HepG2 (cell line): ENCODE measurements around the gene CACNA1D. TPM values are rescaled to one million over a fixed set of nuclear protein-coding genes. Genes with fewer than 3 reads are reported as not detected.

ENCODE experiments used
- MED8 ChIP-seq: sonication (generic); formaldehyde crosslinking; IDR thresholded peaks from 2 replicates; pipeline ENCODE4 v1.8.1; 2023; ENCODE audit warnings: mild to moderate bottlenecking, missing genetic modification reagents; ENCODE audit not compliant: insufficient replicate concordance
- MLLT10 ChIP-seq: sonication (generic); formaldehyde crosslinking; IDR thresholded peaks from 2 replicates; pipeline ENCODE4 v1.4.0; 2020; ENCODE audit warnings: missing genetic modification reagents
- NONO ChIP-seq, 2 experiments: fragments of 450-650 bp in 1 of 2; sonication (generic) in 1 of 2; formaldehyde crosslinking in 1 of 2; IDR thresholded peaks in 1 of 2; conservative IDR thresholded peaks in 1 of 2; 2 replicates each; pipeline versions ENCODE4 v1.6.1 to v1.8.0; 2017 to 2022; ENCODE audit warnings: mild to moderate bottlenecking in 1 of 2, missing genetic modification reagents in 1 of 2, moderate library complexity in 1 of 2
- PPARG ChIP-seq: conservative IDR thresholded peaks from 2 replicates; pipeline ENCODE4 v1.6.1; 2016; ENCODE audit warnings: missing biosample characterization, missing genetic modification reagents
- RARG ChIP-seq: sonication (generic); formaldehyde crosslinking; IDR thresholded peaks from 2 replicates; pipeline ENCODE4 v1.4.0; 2020; ENCODE audit warnings: low read depth, mild to moderate bottlenecking, missing genetic modification reagents
- TFAP4 ChIP-seq: sonication (generic); IDR thresholded peaks from 2 replicates; pipeline ENCODE4 v1.6.1; 2016; ENCODE audit warnings: low read depth, borderline replicate concordance
- ZC3H13 ChIP-seq: sonication (generic); formaldehyde crosslinking; IDR thresholded peaks from 2 replicates; pipeline ENCODE4 v1.8.1; 2023; ENCODE audit warnings: mild to moderate bottlenecking, missing genetic modification reagents, moderate library complexity
- ZFP82 ChIP-seq: sonication (generic); formaldehyde crosslinking; IDR thresholded peaks from 2 replicates; pipeline ENCODE4 v1.5.1; 2020; ENCODE audit warnings: mild to moderate bottlenecking, missing genetic modification reagents, borderline replicate concordance
- ZNF180 ChIP-seq: sonication (generic); formaldehyde crosslinking; IDR thresholded peaks from 2 replicates; pipeline ENCODE4 v1.4.0; 2020; ENCODE audit warnings: low read depth, missing genetic modification reagents, borderline replicate concordance
- ZNF549 ChIP-seq: sonication (generic); formaldehyde crosslinking; IDR thresholded peaks from 2 replicates; pipeline ENCODE4 v1.5.0; 2020; ENCODE audit warnings: missing genetic modification reagents
- ZNF660 ChIP-seq: sonication (generic); formaldehyde crosslinking; IDR thresholded peaks from 2 replicates; pipeline ENCODE4 v1.5.1; 2020; ENCODE audit warnings: mild to moderate bottlenecking, low read depth, missing genetic modification reagents, borderline replicate concordance
- polyA plus RNA-seq, 8 experiments: library from polyadenylated mRNA; depleted of rRNA in 3 of 8; stranded (reverse) in 7 of 8; unstranded in 1 of 8; fragments of >200 nt; fragmentation: Illumina TruSeq in 4 of 8; extraction: Trizol in 4 of 8; gene quantifications; 2 replicates each; pipeline versions ENCODE4 v1.2.1 to v1.2.3, GENCODE V29; 2011 to 2016; ENCODE audit warnings: low read depth in 4 of 8, missing spikeins in 1 of 8, mixed read lengths in 1 of 8; ENCODE audit not compliant: insufficient read depth in 1 of 8
- total RNA-seq, 5 experiments: library from RNA; depleted of rRNA; stranded (reverse); fragments of >200 nt; fragmentation: Illumina TruSeq; extraction: Trizol; gene quantifications; 2 replicates each; pipeline ENCODE4 v1.2.3, GENCODE V29; 2016; ENCODE audit warnings: low read depth in 1 of 5
- TF ChIP-seq, protein P1 (sequence below): sonication (generic); formaldehyde crosslinking; IDR thresholded peaks from one replicate; pipeline ENCODE4 v1.5.1; 2020; ENCODE audit warnings: mild to moderate bottlenecking, missing genetic modification reagents; ENCODE audit errors: not compliant biosample characterization

CACNA1D gene
- total and polyA plus RNA-seq, 2 of the 13 experiments (the other 11 are each of a cell fraction or from before 2014, with no cell fraction given): 0.26 to 0.38 TPM

GRCh38 chr3:53597136-53597915 is 102.9 kb downstream of the CACNA1D start (continued):
- TF ChIP-seq, protein P1, sequence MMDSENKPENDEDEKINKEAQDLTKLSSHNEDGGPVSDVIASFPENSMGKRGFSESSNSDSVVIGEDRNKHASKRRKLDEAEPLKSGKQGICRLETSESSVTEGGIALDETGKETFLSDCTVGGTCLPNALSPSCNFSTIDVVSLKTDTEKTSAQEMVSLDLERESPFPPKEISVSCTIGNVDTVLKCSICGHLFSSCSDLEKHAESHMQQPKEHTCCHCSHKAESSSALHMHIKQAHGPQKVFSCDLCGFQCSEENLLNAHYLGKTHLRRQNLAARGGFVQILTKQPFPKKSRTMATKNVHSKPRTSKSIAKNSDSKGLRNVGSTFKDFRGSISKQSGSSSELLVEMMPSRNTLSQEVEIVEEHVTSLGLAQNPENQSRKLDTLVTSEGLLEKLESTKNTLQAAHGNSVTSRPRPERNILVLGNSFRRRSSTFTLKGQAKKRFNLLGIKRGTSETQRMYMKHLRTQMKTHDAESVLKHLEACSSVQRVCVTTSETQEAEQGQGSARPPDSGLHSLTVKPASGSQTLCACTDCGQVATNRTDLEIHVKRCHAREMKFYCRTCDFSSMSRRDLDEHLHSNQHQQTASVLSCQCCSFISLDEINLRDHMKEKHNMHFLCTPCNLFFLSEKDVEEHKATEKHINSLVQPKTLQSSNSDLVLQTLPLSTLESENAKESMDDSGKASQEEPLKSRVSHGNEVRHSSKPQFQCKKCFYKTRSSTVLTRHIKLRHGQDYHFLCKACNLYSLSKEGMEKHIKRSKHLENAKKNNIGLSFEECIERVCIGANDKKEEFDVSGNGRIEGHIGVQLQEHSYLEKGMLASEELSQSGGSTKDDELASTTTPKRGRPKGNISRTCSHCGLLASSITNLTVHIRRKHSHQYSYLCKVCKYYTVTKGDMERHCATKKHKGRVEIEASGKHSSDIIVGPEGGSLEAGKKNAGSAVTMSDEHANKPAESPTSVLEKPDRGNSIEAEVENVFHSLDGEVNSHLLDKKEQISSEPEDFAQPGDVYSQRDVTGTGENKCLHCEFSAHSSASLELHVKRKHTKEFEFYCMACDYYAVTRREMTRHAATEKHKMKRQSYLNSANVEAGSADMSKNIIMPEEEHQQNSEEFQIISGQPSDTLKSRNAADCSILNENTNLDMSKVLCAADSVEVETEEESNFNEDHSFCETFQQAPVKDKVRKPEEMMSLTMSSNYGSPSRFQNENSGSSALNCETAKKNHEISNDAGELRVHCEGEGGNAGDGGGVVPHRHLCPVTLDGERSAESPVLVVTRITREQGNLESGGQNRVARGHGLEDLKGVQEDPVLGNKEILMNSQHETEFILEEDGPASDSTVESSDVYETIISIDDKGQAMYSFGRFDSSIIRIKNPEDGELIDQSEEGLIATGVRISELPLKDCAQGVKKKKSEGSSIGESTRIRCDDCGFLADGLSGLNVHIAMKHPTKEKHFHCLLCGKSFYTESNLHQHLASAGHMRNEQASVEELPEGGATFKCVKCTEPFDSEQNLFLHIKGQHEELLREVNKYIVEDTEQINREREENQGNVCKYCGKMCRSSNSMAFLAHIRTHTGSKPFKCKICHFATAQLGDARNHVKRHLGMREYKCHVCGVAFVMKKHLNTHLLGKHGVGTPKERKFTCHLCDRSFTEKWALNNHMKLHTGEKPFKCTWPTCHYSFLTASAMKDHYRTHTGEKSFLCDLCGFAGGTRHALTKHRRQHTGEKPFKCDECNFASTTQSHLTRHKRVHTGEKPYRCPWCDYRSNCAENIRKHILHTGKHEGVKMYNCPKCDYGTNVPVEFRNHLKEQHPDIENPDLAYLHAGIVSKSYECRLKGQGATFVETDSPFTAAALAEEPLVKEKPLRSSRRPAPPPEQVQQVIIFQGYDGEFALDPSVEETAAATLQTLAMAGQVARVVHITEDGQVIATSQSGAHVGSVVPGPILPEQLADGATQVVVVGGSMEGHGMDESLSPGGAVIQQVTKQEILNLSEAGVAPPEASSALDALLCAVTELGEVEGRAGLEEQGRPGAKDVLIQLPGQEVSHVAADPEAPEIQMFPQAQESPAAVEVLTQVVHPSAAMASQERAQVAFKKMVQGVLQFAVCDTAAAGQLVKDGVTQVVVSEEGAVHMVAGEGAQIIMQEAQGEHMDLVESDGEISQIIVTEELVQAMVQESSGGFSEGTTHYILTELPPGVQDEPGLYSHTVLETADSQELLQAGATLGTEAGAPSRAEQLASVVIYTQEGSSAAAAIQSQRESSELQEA (CRISPR knock-in tag): no peak
- TF ChIP-seq PPARG: no peak
- TF ChIP-seq NONO (IDR thresholded peaks at IDR 0.05): no peak
- no peak for TF ChIP-seq NONO (CRISPR knock-in tag; conservative IDR thresholded peaks at IDR 0.05)
- no peak for TF ChIP-seq MLLT10 (CRISPR knock-in tag)
- no peak for TF ChIP-seq ZFP82 (CRISPR knock-in tag)
- TF ChIP-seq ZC3H13: no peak
- TF ChIP-seq RARG (CRISPR knock-in tag): no peak
- TF ChIP-seq ZNF180 (CRISPR knock-in tag): no peak
- no peak for TF ChIP-seq TFAP4
- no peak for TF ChIP-seq MED8
- no peak for TF ChIP-seq ZNF660
- no peak for TF ChIP-seq ZNF549 (CRISPR knock-in tag)
- TF ChIP-seq, all 625 proteins: peak for 0
